ENCODE measurements around the gene RALGPS1.
"Not testable (repeated sequence)": the region's sequence is repeated elsewhere in the genome, so short reads cannot be mapped to it uniquely, and the experiment has no call there.

Gene RALGPS1

GRCh38 chr9:127140842-127141675, 226.5 kb downstream of the RALGPS1 start:
- Histone ChIP-seq H3K9ac (ENCODE audit: low read depth, low read length) (no peak overlapping the region), H3K4me3 (ENCODE audit: low read length) (no peak overlapping the region), H3K4me2 (ENCODE audit: low read length) (no peak overlapping the region), H3K27me3 (ENCODE audit: control insufficient read depth, insufficient read depth, low read length) (peaks cover 39% of the 10 kb centered on the region), H3K4me1 (ENCODE audit: control insufficient read depth, insufficient read depth, low read length) (no peaks in the 10 kb centered on the region), H3K9me3 (replicated peaks; ENCODE audit: low read length) (no peaks in the 10 kb centered on the region), H3K36me3 (ENCODE audit: insufficient read depth, low read length) (no peaks in the 10 kb centered on the region)

GRCh38 chr9:127142291-127142690, 227.7 kb downstream of the RALGPS1 start:
- Histone ChIP-seq H3K9ac (ENCODE audit: low read depth, low read length) (no peak overlapping the region), H3K9me3 (replicated peaks; ENCODE audit: low read length) (no peaks in the 10 kb centered on the region), H3K4me1 (ENCODE audit: control insufficient read depth, insufficient read depth, low read length) (no peaks in the 10 kb centered on the region), H3K4me2 (ENCODE audit: low read length) (no peak overlapping the region), H3K36me3 (ENCODE audit: insufficient read depth, low read length) (no peaks in the 10 kb centered on the region), H3K4me3 (ENCODE audit: low read length) (no peak overlapping the region), H3K27me3 (ENCODE audit: control insufficient read depth, insufficient read depth, low read length) (peaks cover 37% of the 10 kb centered on the region)

DNA sequence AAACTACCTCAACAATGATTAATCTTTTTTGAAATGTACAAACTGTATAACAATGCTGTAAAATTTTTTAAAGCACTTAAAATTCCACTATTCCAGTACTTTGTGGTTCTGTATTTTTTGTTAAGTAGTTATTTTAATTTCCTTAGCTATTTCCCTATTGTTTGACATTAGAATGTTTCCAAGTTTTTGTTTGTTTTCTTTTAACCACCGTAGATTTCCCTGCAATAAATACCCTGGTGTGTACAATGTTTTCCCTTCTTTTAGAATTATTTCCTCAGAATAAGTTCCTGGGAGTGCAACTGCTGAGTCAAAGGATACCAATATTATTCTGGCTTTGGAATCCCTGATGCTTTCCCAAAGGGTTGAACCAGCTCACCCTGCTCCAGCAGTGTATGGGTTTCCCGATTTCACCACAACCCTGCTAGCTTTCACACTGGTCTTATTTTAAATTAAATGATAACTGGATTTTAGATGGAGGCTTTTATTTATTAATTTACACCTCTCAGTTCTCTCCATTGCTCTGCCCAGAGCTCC, 228.4 kb downstream of the RALGPS1 start:
- Histone ChIP-seq H3K9ac (ENCODE audit: low read depth, low read length) (no peak overlapping the region), H3K27me3 (ENCODE audit: control insufficient read depth, insufficient read depth, low read length) (peaks cover 38% of the 10 kb centered on the region), H3K36me3 (ENCODE audit: insufficient read depth, low read length) (no peaks in the 10 kb centered on the region), H3K4me2 (ENCODE audit: low read length) (no peak overlapping the region), H3K4me3 (ENCODE audit: low read length) (no peak overlapping the region), H3K9me3 (replicated peaks; ENCODE audit: low read length) (no peaks in the 10 kb centered on the region), H3K4me1 (ENCODE audit: control insufficient read depth, insufficient read depth, low read length) (no peaks in the 10 kb centered on the region)

- Histone ChIP-seq H3K4me2 (ENCODE audit: low read length) (no peak overlapping the region), H3K27me3 (ENCODE audit: control insufficient read depth, insufficient read depth, low read length) (peaks cover 37% of the 10 kb centered on the region), H3K4me1 (ENCODE audit: control insufficient read depth, insufficient read depth, low read length) (no peaks in the 10 kb centered on the region), H3K9me3 (replicated peaks; ENCODE audit: low read length) (no peaks in the 10 kb centered on the region), H3K9ac (ENCODE audit: low read depth, low read length) (no peak overlapping the region), H3K4me3 (ENCODE audit: low read length) (no peak overlapping the region), H3K36me3 (ENCODE audit: insufficient read depth, low read length) (no peaks in the 10 kb centered on the region)
Observed at GRCh38 chr9:127143920-127144465, 229.4 kb downstream of the RALGPS1 start.

GRCh38 chr9:127144670-127145445, 230.3 kb downstream of the RALGPS1 start:
- H3K27me3 ChIP-seq (ENCODE audit: control insufficient read depth, insufficient read depth, low read length): peaks cover 40% of the 10 kb centered on the region
- no peaks in the 10 kb centered on the region for H3K36me3 ChIP-seq (ENCODE audit: insufficient read depth, low read length)
- no peaks in the 10 kb centered on the region for H3K9me3 ChIP-seq (replicated peaks; ENCODE audit: low read length)
- no peak overlapping the region for H3K4me3 ChIP-seq (ENCODE audit: low read length)
- H3K9ac ChIP-seq (ENCODE audit: low read depth, low read length): no peak overlapping the region
- no peak overlapping the region for H3K4me2 ChIP-seq (ENCODE audit: low read length)
- no peaks in the 10 kb centered on the region for H3K4me1 ChIP-seq (ENCODE audit: control insufficient read depth, insufficient read depth, low read length)

DNA sequence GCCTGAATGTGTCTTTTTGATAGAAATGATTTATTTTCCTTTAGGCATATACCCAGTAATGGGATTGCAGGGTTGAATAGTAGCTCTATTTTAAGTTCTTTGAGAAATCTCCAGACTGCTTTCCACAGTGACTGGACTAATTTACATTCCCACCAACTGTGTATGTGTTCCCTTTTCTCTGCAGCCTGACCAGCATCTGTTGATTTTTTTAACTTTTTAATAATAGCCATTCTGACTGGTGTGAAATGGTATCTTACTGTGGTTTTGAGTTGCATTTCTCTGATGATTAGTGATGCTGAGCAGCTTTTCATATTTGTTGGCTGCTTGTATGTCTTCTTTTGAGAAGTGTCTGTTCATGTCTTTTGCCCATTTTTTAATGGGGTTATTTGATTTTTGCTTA, 232.3 kb downstream of the RALGPS1 start:
- not testable (repeated sequence) for H3K36me3 ChIP-seq (ENCODE audit: insufficient read depth, low read length); H3K4me3 ChIP-seq (ENCODE audit: low read length); H3K4me2 ChIP-seq (ENCODE audit: low read length); H3K4me1 ChIP-seq (ENCODE audit: control insufficient read depth, insufficient read depth, low read length); H3K9me3 ChIP-seq (replicated peaks; ENCODE audit: low read length); H3K9ac ChIP-seq (ENCODE audit: low read depth, low read length)
- H3K27me3 ChIP-seq (ENCODE audit: control insufficient read depth, insufficient read depth, low read length): peaks cover 25% of the 10 kb centered on the region

DNA sequence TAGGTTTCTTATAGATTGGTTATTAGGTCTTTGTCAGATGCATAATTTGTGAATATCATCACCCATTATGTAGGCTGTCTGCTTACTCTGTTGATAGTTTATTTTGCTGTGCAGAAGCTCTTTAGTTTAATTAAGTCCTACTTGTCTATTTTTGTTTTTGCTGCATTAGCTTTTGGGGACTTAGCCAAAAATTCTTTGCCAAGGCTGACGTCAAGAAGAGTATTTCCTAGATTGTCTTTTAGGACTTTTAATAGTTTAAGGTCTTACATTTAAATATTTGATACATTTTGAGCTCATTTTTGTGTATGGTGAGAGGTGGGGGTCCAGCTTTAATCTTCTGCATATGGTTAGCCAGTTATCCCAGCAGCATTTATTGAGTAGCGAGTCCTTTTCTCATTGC, 232.7 kb downstream of the RALGPS1 start:
- Histone ChIP-seq H3K36me3 (ENCODE audit: insufficient read depth, low read length) (no peaks in the 10 kb centered on the region), H3K27me3 (ENCODE audit: control insufficient read depth, insufficient read depth, low read length) (peaks cover 29% of the 10 kb centered on the region), H3K9me3 (replicated peaks; ENCODE audit: low read length) (no peaks in the 10 kb centered on the region), H3K4me1 (ENCODE audit: control insufficient read depth, insufficient read depth, low read length) (no peaks in the 10 kb centered on the region), H3K4me2 (ENCODE audit: low read length) (no peak overlapping the region), H3K4me3 (ENCODE audit: low read length) (no peak overlapping the region), H3K9ac (ENCODE audit: low read depth, low read length) (no peak overlapping the region)

DNA sequence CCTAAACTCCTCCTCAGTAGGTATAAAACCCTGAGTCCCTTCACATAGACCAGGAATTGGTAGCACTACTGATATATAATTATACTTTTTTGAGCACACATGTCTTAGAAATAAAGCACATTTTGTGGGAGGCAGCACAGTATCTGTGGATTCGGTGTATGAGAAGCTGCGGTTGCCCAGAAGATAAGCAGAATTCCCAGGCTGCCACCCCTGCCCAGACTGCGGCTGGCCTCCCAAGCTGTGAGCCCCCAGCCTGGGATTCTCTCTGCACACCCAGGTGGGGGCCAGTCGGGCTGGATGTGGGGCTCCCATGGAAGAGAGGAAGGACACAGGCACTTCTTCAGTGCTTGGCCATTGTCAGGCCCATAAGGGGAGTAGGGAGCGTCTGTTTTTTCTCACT, 233.4 kb downstream of the RALGPS1 start:
- Histone ChIP-seq H3K27me3 (ENCODE audit: control insufficient read depth, insufficient read depth, low read length) (peaks cover 34% of the 10 kb centered on the region), H3K4me2 (ENCODE audit: low read length) (no peak overlapping the region), H3K9ac (ENCODE audit: low read depth, low read length) (no peak overlapping the region), H3K4me1 (ENCODE audit: control insufficient read depth, insufficient read depth, low read length) (no peaks in the 10 kb centered on the region), H3K36me3 (ENCODE audit: insufficient read depth, low read length) (no peaks in the 10 kb centered on the region), H3K4me3 (ENCODE audit: low read length) (no peak overlapping the region), H3K9me3 (replicated peaks; ENCODE audit: low read length) (no peaks in the 10 kb centered on the region)

- Histone ChIP-seq H3K36me3 (ENCODE audit: insufficient read depth, low read length) (no peaks in the 10 kb centered on the region), H3K27me3 (ENCODE audit: control insufficient read depth, insufficient read depth, low read length) (peaks cover 34% of the 10 kb centered on the region), H3K4me2 (ENCODE audit: low read length) (no peak overlapping the region), H3K9me3 (replicated peaks; ENCODE audit: low read length) (no peaks in the 10 kb centered on the region), H3K4me1 (ENCODE audit: control insufficient read depth, insufficient read depth, low read length) (peaks cover 2% of the 10 kb centered on the region), H3K4me3 (ENCODE audit: low read length) (no peak overlapping the region), H3K9ac (ENCODE audit: low read depth, low read length) (no peak overlapping the region)
Observed at GRCh38 chr9:127149010-127149409, 234.4 kb downstream of the RALGPS1 start.

DNA sequence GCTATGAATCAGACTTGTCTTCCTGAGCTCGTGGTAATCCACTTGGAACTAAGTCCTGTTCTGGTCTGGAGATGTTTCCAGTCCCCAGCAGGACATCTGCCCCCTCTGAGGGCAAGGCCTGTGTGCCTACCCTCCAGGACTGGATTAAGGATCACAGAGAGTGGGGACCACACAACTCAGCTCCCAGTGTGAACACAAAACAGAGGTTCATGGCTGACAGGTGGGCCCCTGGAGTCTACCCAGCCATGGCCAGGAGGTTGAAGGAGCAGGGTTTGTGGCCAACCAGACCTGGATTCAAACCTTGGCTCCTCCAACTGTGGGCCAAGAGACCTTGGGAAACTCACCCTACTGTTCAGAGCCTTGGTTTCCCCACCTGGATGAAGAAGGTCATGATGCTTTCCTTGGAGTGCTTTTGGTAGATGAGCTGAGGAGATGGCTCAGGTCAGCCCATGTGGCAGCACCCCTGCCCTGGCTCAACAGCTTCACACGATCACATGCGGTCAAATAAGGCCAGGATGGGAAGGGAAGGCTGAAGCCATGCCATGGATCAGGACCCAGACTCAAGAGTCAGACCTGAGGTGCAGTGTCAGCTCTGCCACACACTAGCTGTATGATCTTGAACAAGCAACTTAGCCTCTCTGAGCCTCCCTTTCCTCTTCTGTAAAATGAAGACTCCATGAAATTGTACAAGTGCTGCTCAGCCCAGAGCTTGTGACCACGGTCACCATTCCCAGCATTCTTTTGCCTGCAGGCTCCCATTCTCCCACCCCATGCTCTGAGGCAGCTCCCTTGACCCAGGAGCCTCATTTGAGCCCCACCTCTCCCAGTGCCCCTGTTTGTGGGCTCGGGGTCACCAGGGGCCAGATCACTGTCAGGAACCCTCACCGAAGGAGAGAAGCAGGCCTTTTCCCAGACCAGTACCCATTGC, 235.1 kb downstream of the RALGPS1 start:
- no peak overlapping the region for H3K9ac ChIP-seq (ENCODE audit: low read depth, low read length)
- peaks cover 9% of the 10 kb centered on the region for H3K4me1 ChIP-seq (ENCODE audit: control insufficient read depth, insufficient read depth, low read length)
- H3K4me2 ChIP-seq (ENCODE audit: low read length): no peak overlapping the region
- no peak overlapping the region for H3K4me3 ChIP-seq (ENCODE audit: low read length)
- H3K9me3 ChIP-seq (replicated peaks; ENCODE audit: low read length): no peaks in the 10 kb centered on the region
- peaks cover 34% of the 10 kb centered on the region for H3K27me3 ChIP-seq (ENCODE audit: control insufficient read depth, insufficient read depth, low read length)
- H3K36me3 ChIP-seq (ENCODE audit: insufficient read depth, low read length): no peaks in the 10 kb centered on the region

GRCh38 chr9:127153501-127153900, 238.9 kb downstream of the RALGPS1 start:
- H3K27me3 ChIP-seq (ENCODE audit: control insufficient read depth, insufficient read depth, low read length): peaks cover 21% of the 10 kb centered on the region
- H3K4me2 ChIP-seq (ENCODE audit: low read length): no peak overlapping the region
- H3K36me3 ChIP-seq (ENCODE audit: insufficient read depth, low read length): no peaks in the 10 kb centered on the region
- no peak overlapping the region for H3K4me3 ChIP-seq (ENCODE audit: low read length)
- H3K4me1 ChIP-seq (ENCODE audit: control insufficient read depth, insufficient read depth, low read length): peaks cover 17% of the 10 kb centered on the region
- no peaks in the 10 kb centered on the region for H3K9me3 ChIP-seq (replicated peaks; ENCODE audit: low read length)
- H3K9ac ChIP-seq (ENCODE audit: low read depth, low read length): no peak overlapping the region
